ENCODE measurements around the gene SDHAF1. TPM values are rescaled to one million over a fixed set of nuclear protein-coding genes. Genes with fewer than 3 reads are reported as not detected.

The SDHAF1 gene
- polyA plus RNA-seq, 1 of the 3 experiments (the other 2 are of a cell fraction): 25.3 TPM

DNA sequence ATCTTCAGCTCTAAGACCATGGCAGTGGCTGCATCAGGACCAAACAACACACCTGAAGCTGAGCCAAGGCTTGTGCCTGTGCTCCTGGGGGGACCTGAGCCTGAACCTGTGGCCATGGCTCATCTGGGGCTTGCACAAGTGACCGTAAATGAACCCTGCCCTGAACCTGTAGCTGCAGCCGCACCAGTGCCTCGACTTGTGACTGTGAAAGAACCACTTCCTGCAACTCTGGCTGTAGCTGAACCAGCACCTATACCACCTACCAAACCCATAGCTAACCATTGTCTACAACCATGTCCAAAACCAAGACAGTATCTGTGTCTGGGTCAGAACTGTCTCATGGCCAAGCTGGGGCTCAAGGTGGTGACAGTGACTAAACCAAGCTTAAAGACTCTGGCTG lies 28.2 kb upstream of the SDHAF1 start:
- Histone ChIP-seq H3F3A (replicated peaks; ENCODE audit: insufficient read depth) (no peaks in the 10 kb centered on the region), H4K20me1 (ENCODE audit: insufficient read depth) (no peaks in the 10 kb centered on the region), H2AFZ (ENCODE audit: low read depth) (no peak overlapping the region), H3K9me3 (no peaks in the 10 kb centered on the region), H3K36me3 (replicated peaks in 1 of 2; ENCODE audit: control insufficient read depth in 1 of 2, insufficient read depth in 2 of 2, low read length in 1 of 2) (no peaks in the 10 kb centered on the region), H3K9ac (no peak overlapping the region), H3K9me2 (no peaks in the 10 kb centered on the region), H3K4me2 (no peak overlapping the region), H3K27ac (ENCODE audit: low read depth in 2 of 2, low read length in 1 of 2) (no peak overlapping the region), H3K79me2 (ENCODE audit: insufficient read depth) (no peaks in the 10 kb centered on the region), H3K4me3 (ENCODE audit: low read depth in 2 of 2, low read length in 1 of 2) (no peak overlapping the region), H3K4me1 (ENCODE audit: control insufficient read depth in 1 of 2, insufficient read depth in 2 of 2, low read depth in 1 of 2, low read length in 1 of 2) (no peaks in the 10 kb centered on the region), H3K27me3 (ENCODE audit: insufficient read depth) (no peaks in the 10 kb centered on the region; the same call in 1 of the 2 replicates)
- no peak for DNase-seq
- WGBS (ENCODE audit: low lambda C conversion rate): 20% methylated on average over 1 of the region's 3 CpGs
- TF ChIP-seq YY1 (IDR thresholded peaks at IDR 0.05; ENCODE audit: low read depth): no peak
- no peak for TF ChIP-seq RCOR1 (IDR thresholded peaks at IDR 0.05; ENCODE audit: low read length)
- no peak for TF ChIP-seq GABPA (IDR thresholded peaks at IDR 0.05; ENCODE audit: low read depth)
- TF ChIP-seq, protein P1, sequence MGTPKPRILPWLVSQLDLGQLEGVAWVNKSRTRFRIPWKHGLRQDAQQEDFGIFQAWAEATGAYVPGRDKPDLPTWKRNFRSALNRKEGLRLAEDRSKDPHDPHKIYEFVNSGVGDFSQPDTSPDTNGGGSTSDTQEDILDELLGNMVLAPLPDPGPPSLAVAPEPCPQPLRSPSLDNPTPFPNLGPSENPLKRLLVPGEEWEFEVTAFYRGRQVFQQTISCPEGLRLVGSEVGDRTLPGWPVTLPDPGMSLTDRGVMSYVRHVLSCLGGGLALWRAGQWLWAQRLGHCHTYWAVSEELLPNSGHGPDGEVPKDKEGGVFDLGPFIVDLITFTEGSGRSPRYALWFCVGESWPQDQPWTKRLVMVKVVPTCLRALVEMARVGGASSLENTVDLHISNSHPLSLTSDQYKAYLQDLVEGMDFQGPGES (IDR thresholded peaks at IDR 0.05; ENCODE audit: low read depth, low read length): no peak
- no peak for TF ChIP-seq EP300 (IDR thresholded peaks at IDR 0.05; ENCODE audit: borderline replicate concordance in 1 of 2, low read depth in 1 of 2, low read length in 1 of 2)
- TF ChIP-seq TEAD4 (IDR thresholded peaks at IDR 0.05; ENCODE audit: borderline replicate concordance, insufficient read depth): no peak
- TF ChIP-seq, protein P2, sequence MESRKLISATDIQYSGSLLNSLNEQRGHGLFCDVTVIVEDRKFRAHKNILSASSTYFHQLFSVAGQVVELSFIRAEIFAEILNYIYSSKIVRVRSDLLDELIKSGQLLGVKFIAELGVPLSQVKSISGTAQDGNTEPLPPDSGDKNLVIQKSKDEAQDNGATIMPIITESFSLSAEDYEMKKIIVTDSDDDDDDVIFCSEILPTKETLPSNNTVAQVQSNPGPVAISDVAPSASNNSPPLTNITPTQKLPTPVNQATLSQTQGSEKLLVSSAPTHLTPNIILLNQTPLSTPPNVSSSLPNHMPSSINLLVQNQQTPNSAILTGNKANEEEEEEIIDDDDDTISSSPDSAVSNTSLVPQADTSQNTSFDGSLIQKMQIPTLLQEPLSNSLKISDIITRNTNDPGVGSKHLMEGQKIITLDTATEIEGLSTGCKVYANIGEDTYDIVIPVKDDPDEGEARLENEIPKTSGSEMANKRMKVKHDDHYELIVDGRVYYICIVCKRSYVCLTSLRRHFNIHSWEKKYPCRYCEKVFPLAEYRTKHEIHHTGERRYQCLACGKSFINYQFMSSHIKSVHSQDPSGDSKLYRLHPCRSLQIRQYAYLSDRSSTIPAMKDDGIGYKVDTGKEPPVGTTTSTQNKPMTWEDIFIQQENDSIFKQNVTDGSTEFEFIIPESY (IDR thresholded peaks at IDR 0.05; ENCODE audit: borderline replicate concordance, low read depth): no peak
- TF ChIP-seq ELF1 (IDR thresholded peaks at IDR 0.05): no peak
- CTCF ChIA-PET: interaction anchor here (1.0 to 1.1 kb wide), 2 partner anchors 20 to 24 kb away, joined by 3 read pairs; no protein-coding TSS in a partner anchor
- POLR2A ChIA-PET: no interaction called here

DNA sequence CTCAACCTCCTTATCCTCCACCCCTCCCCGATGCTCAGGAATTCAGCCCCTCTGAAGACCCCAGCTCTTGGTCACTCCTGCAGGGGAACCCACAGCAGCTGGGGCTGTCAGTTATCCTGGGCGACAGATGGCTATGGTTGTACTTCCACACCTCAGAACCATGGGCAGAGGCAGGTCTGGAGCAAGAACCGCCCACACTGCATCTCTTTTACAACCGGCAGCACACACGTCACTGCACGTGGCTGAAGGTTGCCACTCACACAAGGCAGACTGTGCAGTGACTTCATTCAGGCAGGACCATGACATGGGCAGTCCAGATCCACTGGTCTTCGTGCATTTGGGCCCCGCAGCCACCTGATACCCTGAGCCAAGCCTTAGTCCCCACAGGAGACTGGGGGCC lies 21.5 kb upstream of the SDHAF1 start:
- no peaks in the 10 kb centered on the region for H3K4me1 ChIP-seq (ENCODE audit: control insufficient read depth in 1 of 2, insufficient read depth in 2 of 2, low read depth in 1 of 2, low read length in 1 of 2)
- no peak overlapping the region for H3K4me2 ChIP-seq
- TF ChIP-seq, protein P3, sequence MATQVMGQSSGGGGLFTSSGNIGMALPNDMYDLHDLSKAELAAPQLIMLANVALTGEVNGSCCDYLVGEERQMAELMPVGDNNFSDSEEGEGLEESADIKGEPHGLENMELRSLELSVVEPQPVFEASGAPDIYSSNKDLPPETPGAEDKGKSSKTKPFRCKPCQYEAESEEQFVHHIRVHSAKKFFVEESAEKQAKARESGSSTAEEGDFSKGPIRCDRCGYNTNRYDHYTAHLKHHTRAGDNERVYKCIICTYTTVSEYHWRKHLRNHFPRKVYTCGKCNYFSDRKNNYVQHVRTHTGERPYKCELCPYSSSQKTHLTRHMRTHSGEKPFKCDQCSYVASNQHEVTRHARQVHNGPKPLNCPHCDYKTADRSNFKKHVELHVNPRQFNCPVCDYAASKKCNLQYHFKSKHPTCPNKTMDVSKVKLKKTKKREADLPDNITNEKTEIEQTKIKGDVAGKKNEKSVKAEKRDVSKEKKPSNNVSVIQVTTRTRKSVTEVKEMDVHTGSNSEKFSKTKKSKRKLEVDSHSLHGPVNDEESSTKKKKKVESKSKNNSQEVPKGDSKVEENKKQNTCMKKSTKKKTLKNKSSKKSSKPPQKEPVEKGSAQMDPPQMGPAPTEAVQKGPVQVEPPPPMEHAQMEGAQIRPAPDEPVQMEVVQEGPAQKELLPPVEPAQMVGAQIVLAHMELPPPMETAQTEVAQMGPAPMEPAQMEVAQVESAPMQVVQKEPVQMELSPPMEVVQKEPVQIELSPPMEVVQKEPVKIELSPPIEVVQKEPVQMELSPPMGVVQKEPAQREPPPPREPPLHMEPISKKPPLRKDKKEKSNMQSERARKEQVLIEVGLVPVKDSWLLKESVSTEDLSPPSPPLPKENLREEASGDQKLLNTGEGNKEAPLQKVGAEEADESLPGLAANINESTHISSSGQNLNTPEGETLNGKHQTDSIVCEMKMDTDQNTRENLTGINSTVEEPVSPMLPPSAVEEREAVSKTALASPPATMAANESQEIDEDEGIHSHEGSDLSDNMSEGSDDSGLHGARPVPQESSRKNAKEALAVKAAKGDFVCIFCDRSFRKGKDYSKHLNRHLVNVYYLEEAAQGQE (IDR thresholded peaks at IDR 0.05; ENCODE audit: low read depth, low read length): peak; percentile 65; the same call in 1 of the 2 replicates
- no peak for TF ChIP-seq ELF1 (IDR thresholded peaks at IDR 0.05)
- no peak for DNase-seq
- no peaks in the 10 kb centered on the region for H3K9me2 ChIP-seq
- no peaks in the 10 kb centered on the region for H4K20me1 ChIP-seq (ENCODE audit: insufficient read depth)
- H3K36me3 ChIP-seq (replicated peaks in 1 of 2; ENCODE audit: control insufficient read depth in 1 of 2, insufficient read depth in 2 of 2, low read length in 1 of 2): no peaks in the 10 kb centered on the region
- H2AFZ ChIP-seq (ENCODE audit: low read depth): no peak overlapping the region
- no peak overlapping the region for H3K9ac ChIP-seq
- no peaks in the 10 kb centered on the region for H3K79me2 ChIP-seq (ENCODE audit: insufficient read depth)
- H3K4me3 ChIP-seq (ENCODE audit: low read depth in 2 of 2, low read length in 1 of 2): no peak overlapping the region
- ChIA-PET POLR2A (no interaction called here), CTCF (no interaction called here)
- no peaks in the 10 kb centered on the region for H3K27me3 ChIP-seq (ENCODE audit: insufficient read depth)
- H3K27ac ChIP-seq (ENCODE audit: low read depth in 2 of 2, low read length in 1 of 2): no peak overlapping the region
- 38% methylated on average over 8 of the region's 8 CpGs for WGBS (ENCODE audit: low lambda C conversion rate)
- no peaks in the 10 kb centered on the region for H3F3A ChIP-seq (replicated peaks; ENCODE audit: insufficient read depth)
- H3K9me3 ChIP-seq: no peaks in the 10 kb centered on the region
